ENCODE results near the gene ENDOU. TPM values are rescaled to one million over a fixed set of nuclear protein-coding genes. Genes with fewer than 3 reads are reported as not detected.

The ENDOU gene
- total RNA-seq, 1 donor from 2014 or later, result 0.40 TPM

DNA sequence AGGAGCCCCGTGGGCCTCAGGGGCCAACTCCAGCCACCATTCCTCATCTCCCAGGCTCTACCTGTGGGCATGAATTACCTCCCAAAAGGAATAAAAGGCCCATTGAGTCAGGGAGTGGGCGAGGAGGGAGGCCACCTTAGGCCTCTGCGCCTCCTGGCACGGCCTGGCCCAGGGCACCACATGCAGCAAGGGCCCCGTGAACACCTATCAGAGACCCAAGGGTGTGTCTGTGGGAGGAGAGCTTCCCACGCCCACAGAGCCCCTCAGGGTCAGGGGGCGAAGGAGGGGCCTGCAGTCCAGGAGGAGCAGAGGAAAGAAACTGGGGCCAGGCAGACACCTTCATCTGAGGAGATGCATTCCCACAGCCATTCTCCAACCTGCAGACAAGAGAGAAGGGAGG is 21.2 kb upstream of the ENDOU start:
- no peak for ATAC-seq
- no peak for DNase-seq (ENCODE audit: low spot score)
- intact Hi-C loops (cut with DNase I), result no loop called here

DNA sequence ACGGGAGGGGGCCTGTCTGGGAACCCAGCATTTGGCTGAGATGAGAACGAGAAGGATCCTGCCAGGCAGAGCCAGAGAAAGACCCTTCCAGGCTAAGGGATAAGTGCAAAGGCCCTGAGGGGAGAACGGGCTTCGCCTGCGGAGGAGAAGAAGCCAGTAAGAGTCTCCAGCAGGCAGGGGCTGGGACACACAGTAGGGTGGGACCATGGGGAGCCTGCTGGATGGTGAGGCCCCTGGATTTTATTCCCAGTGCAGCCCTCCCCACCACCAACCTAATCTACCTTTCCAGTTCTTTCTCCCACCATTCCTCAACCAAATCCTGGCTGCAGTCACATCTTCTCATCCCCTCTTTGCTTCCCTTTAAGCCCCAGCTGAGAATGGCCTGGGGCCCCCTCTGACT is 20.8 kb upstream of the ENDOU start:
- intact Hi-C loops (cut with DNase I), result no loop called here
- ATAC-seq, result no peak
- no peak for DNase-seq (ENCODE audit: low spot score)

DNA sequence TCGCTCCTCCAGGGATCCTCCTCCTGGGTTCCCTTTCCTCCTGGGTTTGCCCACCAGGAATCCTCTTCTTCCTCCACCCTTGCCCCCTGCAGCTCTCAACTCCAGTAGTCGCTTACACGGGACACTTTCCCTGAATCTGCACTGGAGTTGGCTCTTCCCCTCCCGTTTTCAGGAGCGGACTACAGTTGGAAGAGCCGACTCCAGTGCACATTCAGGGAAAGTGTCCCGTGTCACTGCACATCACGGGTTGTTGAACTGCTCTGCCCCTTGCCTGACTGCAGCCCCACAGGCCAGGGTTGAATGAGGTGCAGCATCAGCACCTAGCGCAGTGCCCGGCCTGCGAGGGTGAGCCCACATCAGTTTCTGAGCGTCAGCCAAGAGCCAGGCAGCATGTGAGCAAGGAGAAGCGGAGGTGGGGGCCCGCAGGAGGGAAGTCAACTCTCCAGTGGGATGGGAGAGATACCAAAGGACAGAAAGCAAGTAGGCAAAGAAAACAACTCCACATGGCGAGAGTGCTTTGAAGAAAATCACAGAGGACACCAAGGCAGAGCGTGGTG is 20.3 kb upstream of the ENDOU start:
- no peak for DNase-seq (ENCODE audit: low spot score)
- intact Hi-C loops (cut with DNase I), result no loop called here
- no peak for ATAC-seq

DNA sequence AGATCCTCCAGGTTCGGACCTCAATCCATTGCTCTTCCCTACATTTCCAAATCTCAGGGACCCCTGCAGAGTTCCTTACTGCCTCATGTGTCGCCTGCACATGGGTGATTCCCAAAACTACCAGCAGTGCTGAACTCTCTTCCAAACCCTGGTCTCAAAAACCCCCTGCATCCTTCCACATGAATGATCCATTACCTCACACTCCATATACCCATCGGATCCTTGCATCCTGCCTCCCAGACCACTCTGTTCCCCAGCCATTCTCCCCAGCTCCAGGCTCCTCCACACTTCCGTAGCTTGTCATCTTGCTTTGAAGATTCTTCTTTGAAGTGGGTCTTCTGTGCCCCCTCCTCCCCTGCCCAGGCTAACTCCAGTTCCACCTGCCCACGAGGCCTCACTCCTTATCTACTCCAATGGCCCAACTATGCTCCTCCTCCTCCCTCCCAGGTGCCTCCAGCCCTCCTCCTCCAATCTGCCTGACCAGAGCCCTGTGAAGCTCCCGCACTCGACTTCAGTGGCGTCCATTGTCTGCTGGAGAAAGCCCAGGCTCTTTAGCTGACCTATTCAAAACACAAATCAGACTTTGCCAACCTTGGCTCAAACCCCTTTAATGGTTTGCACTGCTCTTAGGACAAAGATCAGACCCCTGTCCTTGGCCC is 19.6 kb upstream of the ENDOU start:
- ATAC-seq, result no peak
- intact Hi-C loops (cut with DNase I), result no loop called here

DNA sequence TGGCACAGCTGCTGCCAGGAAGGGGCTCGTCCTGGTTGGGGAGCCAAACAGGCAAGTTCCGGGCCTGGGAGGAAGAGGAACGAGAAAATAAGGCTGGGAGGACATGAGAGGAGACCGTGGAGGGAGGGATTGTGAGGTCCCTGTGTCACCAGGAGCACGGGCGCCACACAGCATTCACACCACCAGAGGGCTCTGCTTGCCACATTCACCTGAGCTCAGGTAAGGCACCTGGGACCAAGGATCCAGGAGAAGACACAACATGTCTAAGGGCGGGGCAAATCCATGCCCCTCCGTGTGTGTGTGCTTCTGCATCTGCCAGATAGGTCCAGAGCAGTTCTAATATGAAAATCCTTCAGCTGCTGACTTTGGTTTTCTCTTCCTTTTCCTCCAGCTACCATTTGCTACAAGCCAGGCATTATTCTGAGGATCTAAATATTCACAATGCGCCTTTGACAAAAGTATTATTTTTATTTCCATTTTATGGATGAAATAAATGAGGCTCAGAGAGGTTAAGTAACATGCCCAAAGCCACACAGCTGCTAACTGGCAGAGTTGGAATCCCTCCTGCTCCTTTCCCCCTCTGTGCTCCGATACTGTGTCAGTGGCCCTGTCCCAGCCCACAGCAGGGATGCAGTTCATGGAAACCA is 18.8 kb upstream of the ENDOU start:
- ATAC-seq, result no peak
- intact Hi-C loops (cut with DNase I), result no loop called here

More for the DNA sequence above, 19.6 kb upstream of the ENDOU start:
- DNase-seq (ENCODE audit: low spot score), result no peak

GRCh38 chr12:47743311-47743860 is 18.1 kb upstream of the ENDOU start:
- ATAC-seq, result no peak
- intact Hi-C loops (cut with DNase I), result no loop called here
- no peak for DNase-seq (ENCODE audit: low spot score)

More for the DNA sequence above, 18.8 kb upstream of the ENDOU start:
- no peak for DNase-seq (ENCODE audit: low spot score)

GRCh38 chr12:47742253-47742825 is 17.0 kb upstream of the ENDOU start:
- DNase-seq (ENCODE audit: low spot score), result no peak

GRCh38 chr12:47741340-47741703 is 16.0 kb upstream of the ENDOU start:
- DNase-seq (ENCODE audit: low spot score), result peak; percentile 89
- intact Hi-C loops (cut with DNase I), result no loop called here
- ATAC-seq, result no peak

More at GRCh38 chr12:47742253-47742825, 17.0 kb upstream of the ENDOU start:
- no peak for ATAC-seq
- intact Hi-C loops (cut with DNase I), result no loop called here

DNA sequence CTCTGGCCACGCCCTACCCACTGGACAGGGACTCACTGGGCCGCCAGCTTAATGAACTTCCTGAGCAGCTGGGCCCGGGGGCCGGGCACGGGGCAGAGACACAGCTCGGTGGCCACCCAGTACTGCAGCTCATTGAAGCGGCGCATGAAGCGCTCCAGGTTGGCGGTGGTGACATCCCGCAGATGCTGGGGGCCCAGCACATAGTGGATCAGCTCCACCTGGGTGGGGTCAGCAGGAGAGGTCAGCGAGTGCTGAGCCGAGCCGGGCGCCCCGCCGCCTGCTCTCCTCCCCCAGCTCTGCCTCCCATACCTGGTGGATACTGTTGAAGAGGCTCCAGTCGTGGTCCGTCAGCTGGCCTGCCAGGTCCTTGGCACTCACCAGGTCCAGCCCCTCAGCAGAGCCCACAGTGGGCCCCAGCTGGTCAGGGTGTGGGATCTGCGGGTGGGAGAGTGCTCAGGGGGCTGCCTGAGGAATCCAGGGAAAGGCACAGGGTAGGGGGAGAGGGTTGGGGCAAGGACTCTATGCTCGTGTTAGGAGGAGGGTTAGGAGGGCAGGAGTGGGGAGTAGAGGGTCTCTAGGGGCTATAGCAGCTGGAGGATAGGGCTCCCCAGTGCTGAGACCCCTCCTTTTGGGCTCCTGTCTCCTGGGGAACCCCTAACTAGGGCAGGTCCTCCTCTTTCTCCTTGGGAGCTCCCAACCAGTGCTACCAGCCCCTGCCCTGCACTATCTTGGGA is 15.5 kb upstream of the ENDOU start:
- intact Hi-C loops (cut with DNase I), result no loop called here
- ATAC-seq (no peak), DNase-seq (ENCODE audit: low spot score) (no peak)

- DNase-seq (ENCODE audit: low spot score), result no peak
- ATAC-seq, result no peak
- intact Hi-C loops (cut with DNase I), result no loop called here
Observed at GRCh38 chr12:47739979-47740378, 14.7 kb upstream of the ENDOU start.

GRCh38 chr12:47739297-47739696 is 14.0 kb upstream of the ENDOU start:
- ATAC-seq, result no peak
- intact Hi-C loops (cut with DNase I), result no loop called here
- DNase-seq (ENCODE audit: low spot score), result no peak

GRCh38 chr12:47737936-47738594 is 12.8 kb upstream of the ENDOU start:
- intact Hi-C loops (cut with DNase I), result no loop called here
- DNase-seq (ENCODE audit: low spot score) (no peak), ATAC-seq (no peak)

DNA sequence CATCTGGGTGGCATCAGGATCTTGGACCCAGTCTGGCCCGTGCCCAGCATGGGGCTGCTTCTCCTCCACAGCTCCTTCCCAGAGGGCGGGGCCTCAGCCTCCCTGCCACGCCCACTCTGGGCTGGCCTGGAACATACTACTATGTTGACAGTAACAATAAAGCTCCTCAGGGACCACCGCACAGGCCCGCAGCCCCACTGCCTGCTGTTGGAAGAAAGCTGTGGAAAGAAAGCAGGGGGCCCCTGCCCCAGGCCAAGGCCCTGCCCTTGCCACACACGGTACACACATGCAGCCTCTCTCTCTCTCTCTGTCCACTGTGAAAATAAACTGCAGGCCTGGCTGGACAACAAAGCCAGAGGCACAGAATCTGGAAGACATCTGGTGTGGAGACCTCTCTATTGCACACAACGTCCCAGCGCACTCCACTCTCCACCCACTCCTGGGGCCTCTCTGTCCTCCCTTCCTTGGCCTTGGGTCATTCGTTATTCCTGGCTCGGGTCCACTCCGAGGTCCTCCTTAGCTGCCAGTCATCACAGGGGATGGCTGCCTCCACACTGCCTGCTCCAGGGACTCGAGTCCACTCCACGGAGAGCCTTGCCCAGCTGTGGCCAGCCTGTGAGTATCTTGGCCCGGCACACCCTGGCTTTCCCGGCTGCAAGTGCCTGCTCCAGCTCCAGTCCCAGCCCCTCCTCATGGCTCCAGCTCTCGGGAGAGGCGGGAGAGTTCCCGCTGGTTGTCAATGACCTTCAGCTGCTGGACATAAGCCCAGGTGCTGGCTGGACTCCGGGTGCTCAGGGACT is 11.8 kb upstream of the ENDOU start:
- DNase-seq (ENCODE audit: low spot score) (peak; percentile 87), ATAC-seq (peak; percentile 88)
- intact Hi-C loops (cut with DNase I), result no loop called here

GRCh38 chr12:47736216-47736615 is 10.9 kb upstream of the ENDOU start:
- intact Hi-C loops (cut with DNase I), result no loop called here
- DNase-seq (ENCODE audit: low spot score), result no peak
- no peak for ATAC-seq

DNA sequence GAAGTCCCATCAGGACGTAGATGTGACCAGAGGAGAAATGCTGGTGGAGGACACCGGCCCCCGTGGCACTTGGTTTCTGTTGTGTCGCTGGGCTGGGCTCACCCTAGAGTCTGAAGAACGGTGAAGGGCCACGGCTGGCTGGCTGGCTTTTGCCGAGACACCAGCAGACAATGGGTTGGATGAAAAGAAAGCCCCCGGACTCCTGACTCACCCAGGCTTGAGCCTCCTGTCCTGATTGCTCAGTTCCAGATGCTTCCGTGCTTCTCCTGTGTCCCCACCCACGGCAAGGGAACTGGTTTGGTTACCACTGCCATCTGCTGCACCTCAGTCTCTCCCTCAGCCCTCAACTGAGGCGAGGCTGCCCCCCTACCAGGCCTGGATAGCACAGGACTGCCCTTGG is 10.4 kb upstream of the ENDOU start:
- DNase-seq (ENCODE audit: low spot score) (no peak), ATAC-seq (no peak)
- intact Hi-C loops (cut with DNase I), result no loop called here

- DNase-seq (ENCODE audit: low spot score) (no peak), ATAC-seq (no peak)
- intact Hi-C loops (cut with DNase I), result no loop called here
Observed at GRCh38 chr12:47734725-47735480, 9.6 kb upstream of the ENDOU start.

DNA sequence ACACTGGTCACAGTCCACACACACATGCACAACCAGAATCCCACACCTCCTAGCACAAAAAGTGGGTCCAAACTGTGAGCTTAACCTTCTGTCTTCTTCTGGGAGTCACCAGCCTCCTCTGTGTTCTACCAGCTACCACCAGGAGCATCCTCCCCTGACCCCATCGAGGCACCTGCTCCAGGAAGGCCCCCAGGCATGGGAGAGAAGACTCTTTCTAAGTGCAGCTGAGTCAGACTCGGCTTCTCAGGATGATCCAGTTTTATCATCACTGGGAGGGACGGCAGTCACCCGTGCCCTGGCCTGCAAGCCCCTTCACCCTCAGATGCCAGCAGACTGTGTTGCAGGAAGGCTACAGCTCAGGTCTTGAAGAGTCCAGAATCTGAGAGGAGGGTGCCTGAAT is 7.9 kb upstream of the ENDOU start:
- DNase-seq (ENCODE audit: low spot score), result no peak
- intact Hi-C loops (cut with DNase I), result no loop called here
- ATAC-seq, result no peak
